Colonic mucosa (tissue), 4 donors: ENCODE measurements around the gene GABBR2. TPM values are rescaled to one million over a fixed set of nuclear protein-coding genes. Genes with fewer than 3 reads are reported as not detected.

Source experiments
- DNase-seq: peaks from one replicate; pipeline ENCODE4 v3.0.0-alpha.2; 2020
- H3K27ac ChIP-seq: fragments of 200-600 bp; one replicate; pipeline ENCODE4 v1.8.0; 2021
- H3K27me3 ChIP-seq: fragments of 200-600 bp; one replicate; pipeline ENCODE4 v1.8.0; 2021
- H3K36me3 ChIP-seq: fragments of 200-600 bp; one replicate; pipeline ENCODE4 v1.8.0; 2021
- H3K4me1 ChIP-seq: fragments of 200-600 bp; one replicate; pipeline ENCODE4 v1.8.0; 2021; ENCODE audit warnings: mild to moderate bottlenecking
- H3K4me3 ChIP-seq: fragments of 200-600 bp; one replicate; pipeline ENCODE4 v1.8.0; 2021
- H3K9ac ChIP-seq, 2 donors: one replicate each; pipeline ENCODE4 v1.7.0; 2013; ENCODE audit warnings: control low read depth in 2 of 2, low read depth in 2 of 2, low read length in 2 of 2
- H3K9me3 ChIP-seq: fragments of 200-600 bp; one replicate; pipeline ENCODE4 v1.8.0; 2021
- CTCF ChIP-seq: fragments of 200-600 bp; IDR thresholded peaks from one replicate; pipeline ENCODE4 v1.8.0; 2022; ENCODE audit warnings: antibody characterized with exemption, mild to moderate bottlenecking
- intact Hi-C: fragments of 100-400 bp; cut with DNase I; formaldehyde crosslinking; loops from one replicate; pipeline ENCODE4 v1.14.1; 2022
- total RNA-seq, 2 donors: library from RNA; stranded (reverse); fragmentation: NEBNext Ultra II Directional in 1 of 2; extraction: Animal tissue kit (Norgen Biotek cat#: 25700) in 1 of 2; gene quantifications; one replicate each; pipeline ENCODE4 v1.2.1, GENCODE V29; 2021
- donor health status: healthy.
- donor health status: DM: no; HTN: no; CAD: no.
- donor health status: DM: no; HTN: no; CAD: no.

GABBR2 gene
- total RNA-seq, 2 donors from 2014 or later: 0.05 TPM; not detected in 1

- Histone ChIP-seq H3K36me3 (no peaks in the 10 kb centered on the region), H3K9ac (no peak overlapping the region)
- intact Hi-C loops: no loop called here
Measured at GRCh38 chr9:98612061-98612752, 96.5 kb downstream of the GABBR2 start.

GRCh38 chr9:98611319-98611718, 97.4 kb downstream of the GABBR2 start:
- DNase-seq: no peak
- TF ChIP-seq CTCF: no peak
- Histone ChIP-seq H3K4me1 (no peaks in the 10 kb centered on the region), H3K27ac (no peak overlapping the region), H3K9me3 (no peaks in the 10 kb centered on the region), H3K27me3 (no peaks in the 10 kb centered on the region), H3K4me3 (no peak overlapping the region), H3K36me3 (no peaks in the 10 kb centered on the region), H3K9ac (no peak overlapping the region)
- intact Hi-C loops: no loop called here

More at GRCh38 chr9:98612061-98612752, 96.5 kb downstream of the GABBR2 start:
- H3K4me3 ChIP-seq: no peak overlapping the region
- no peaks in the 10 kb centered on the region for H3K27me3 ChIP-seq
- DNase-seq: no peak
- H3K9me3 ChIP-seq: no peaks in the 10 kb centered on the region
- TF ChIP-seq CTCF: no peak
- no peaks in the 10 kb centered on the region for H3K4me1 ChIP-seq
- no peak overlapping the region for H3K27ac ChIP-seq

- H3K27me3 ChIP-seq: no peaks in the 10 kb centered on the region
- no peak for TF ChIP-seq CTCF
- H3K4me1 ChIP-seq: no peaks in the 10 kb centered on the region
- DNase-seq: no peak
- no peak overlapping the region for H3K4me3 ChIP-seq
- H3K27ac ChIP-seq: no peak overlapping the region
- H3K9ac ChIP-seq: no peak overlapping the region
- H3K36me3 ChIP-seq: no peaks in the 10 kb centered on the region
- no peaks in the 10 kb centered on the region for H3K9me3 ChIP-seq
- intact Hi-C loops: no loop called here
Measured at GRCh38 chr9:98610711-98611110, 98.0 kb downstream of the GABBR2 start.

- Histone ChIP-seq H3K36me3 (no peaks in the 10 kb centered on the region), H3K9ac (no peak overlapping the region), H3K27ac (no peak overlapping the region), H3K4me1 (no peaks in the 10 kb centered on the region), H3K27me3 (no peaks in the 10 kb centered on the region), H3K4me3 (no peak overlapping the region), H3K9me3 (no peaks in the 10 kb centered on the region)
- DNase-seq: no peak
- no peak for TF ChIP-seq CTCF
- intact Hi-C loops: no loop called here
Measured at GRCh38 chr9:98610211-98610610, 98.5 kb downstream of the GABBR2 start.

- no peak for TF ChIP-seq CTCF
Measured at GRCh38 chr9:98609646-98610045, 99.1 kb downstream of the GABBR2 start.

More at GRCh38 chr9:98609646-98610045, 99.1 kb downstream of the GABBR2 start:
- Histone ChIP-seq H3K36me3 (no peaks in the 10 kb centered on the region), H3K9ac (no peak overlapping the region), H3K27ac (no peak overlapping the region), H3K9me3 (no peaks in the 10 kb centered on the region), H3K4me3 (no peak overlapping the region), H3K4me1 (no peaks in the 10 kb centered on the region), H3K27me3 (no peaks in the 10 kb centered on the region)
- intact Hi-C loops: no loop called here
- no peak for DNase-seq
